ENCODE results near the gene RPL13A.
"Not testable (repeated sequence)": the region's sequence is repeated elsewhere in the genome, so short reads cannot be mapped to it uniquely, and the experiment has no call there.

The RPL13A gene

DNA sequence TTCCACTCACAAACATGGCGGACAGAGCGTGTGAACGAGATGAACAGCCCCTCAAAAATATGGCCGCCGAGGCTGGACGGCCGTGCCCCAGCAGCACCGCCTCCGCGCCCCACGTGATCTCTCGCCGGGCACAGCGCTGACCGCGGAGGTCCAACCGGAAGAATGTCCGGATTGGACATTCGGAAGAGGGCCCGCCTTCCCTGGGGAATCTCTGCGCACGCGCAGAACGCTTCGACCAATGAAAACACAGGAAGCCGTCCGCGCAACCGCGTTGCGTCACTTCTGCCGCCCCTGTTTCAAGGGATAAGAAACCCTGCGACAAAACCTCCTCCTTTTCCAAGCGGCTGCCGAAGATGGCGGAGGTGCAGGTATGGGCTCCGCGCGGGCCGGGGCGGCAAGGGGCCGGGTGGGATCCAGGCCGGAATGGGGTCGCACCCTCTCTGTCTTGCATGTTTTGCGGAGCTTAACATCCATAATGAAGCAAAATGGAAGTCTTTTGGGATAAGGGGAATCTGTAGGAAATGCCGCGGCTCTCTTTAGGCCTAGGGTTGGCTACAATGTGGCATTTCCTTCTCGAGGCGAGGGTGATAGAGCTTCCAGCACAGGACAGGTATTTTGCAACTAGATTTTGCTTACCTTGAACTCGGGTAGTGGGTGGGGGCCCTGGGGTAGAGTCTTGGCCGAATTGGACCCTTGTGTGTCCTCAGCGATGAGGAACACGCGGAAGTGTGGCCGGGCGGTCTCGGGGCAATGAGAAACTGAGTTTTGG is at the start of gene RPL13A:
TSS of gene RPL13A (plus strand) at position 332 of the 769 bp plus-strand sequence. CDS start at position 354, 22 bp downstream.
- peak; percentile 99 to 100 for DNase-seq (ENCODE audit: low read depth in 1 of 2, low spot score in 1 of 2)

DNA sequence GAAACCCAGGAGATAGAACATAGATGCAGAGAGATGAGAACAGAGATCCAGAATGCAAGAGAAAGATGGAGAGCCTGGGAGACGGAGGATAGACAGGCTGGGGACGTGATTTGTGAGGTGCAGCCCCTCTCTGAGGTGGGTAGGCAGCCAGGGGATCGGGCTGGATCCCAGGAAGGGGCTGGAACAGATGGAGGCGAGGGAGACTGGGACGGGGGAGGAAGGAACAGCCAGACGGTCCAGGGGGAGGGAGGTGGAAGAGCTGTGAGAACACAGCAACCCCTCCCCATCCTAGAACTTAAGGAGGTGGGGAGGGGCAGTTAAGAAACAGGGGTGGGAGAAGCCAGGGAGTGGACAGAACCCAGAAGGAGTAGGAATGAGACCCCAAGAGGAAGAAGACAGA is 49.1 kb upstream of the RPL13A start:
- no peak for DNase-seq (ENCODE audit: low read depth in 1 of 2, low spot score in 1 of 2)

DNA sequence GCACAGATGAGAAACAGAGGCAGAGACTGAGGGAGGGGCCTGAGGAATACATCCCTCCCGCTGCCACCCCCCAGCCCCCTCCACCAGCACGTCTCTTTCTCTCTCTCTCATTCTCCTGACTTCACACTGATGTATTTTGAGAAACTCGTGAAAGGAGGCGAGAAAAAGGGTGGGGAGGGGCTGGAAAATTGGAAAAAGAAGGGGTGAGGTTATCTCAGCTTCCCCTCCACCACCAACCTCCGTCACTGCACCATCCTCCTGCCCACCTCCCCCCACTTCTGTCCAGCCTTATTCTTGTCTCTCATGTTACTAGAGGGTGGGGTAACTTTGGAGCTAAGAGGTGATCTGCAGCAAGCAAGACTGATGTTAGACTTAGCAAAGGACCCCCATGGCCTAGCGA is 47.6 kb upstream of the RPL13A start:
- no peak for DNase-seq (ENCODE audit: low read depth in 1 of 2, low spot score in 1 of 2)

- DNase-seq (ENCODE audit: low read depth in 1 of 2, low spot score in 1 of 2), result no peak
Observed at GRCh38 chr19:49440439-49441209, 46.8 kb upstream of the RPL13A start.

- no peak for DNase-seq (ENCODE audit: low read depth in 1 of 2, low spot score in 1 of 2)
Observed at GRCh38 chr19:49441210-49441959, 46.0 kb upstream of the RPL13A start, which contains the start of gene SLC17A7. SLC17A7 (minus strand) TSS chr19:49441527; CDS start chr19:49441379, 148 bp downstream.

DNA sequence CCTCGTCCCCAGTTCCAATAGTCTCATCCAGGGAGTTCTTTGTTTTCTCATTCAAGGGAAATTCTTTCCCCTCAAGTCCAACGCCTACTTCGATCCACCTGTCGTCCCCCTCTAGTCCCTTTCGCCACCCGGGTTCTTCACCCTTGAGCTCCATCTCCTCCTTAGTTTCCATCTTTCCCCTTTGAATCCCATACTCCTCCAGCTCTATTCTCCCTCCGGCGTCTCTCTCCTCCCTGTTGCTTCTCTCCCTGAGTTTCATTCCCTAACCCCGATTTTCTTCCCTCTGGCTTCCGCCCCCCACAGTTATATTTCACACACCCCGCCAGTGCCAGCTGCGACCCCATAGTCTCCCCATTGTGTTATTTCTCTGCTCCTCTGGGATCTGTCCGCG is 45.5 kb upstream of the RPL13A start:
- DNase-seq (ENCODE audit: low read depth in 1 of 2, low spot score in 1 of 2), result no peak

- no peak for DNase-seq (ENCODE audit: low read depth in 1 of 2, low spot score in 1 of 2)
Observed at GRCh38 chr19:49442354-49442753, 45.1 kb upstream of the RPL13A start.

DNA sequence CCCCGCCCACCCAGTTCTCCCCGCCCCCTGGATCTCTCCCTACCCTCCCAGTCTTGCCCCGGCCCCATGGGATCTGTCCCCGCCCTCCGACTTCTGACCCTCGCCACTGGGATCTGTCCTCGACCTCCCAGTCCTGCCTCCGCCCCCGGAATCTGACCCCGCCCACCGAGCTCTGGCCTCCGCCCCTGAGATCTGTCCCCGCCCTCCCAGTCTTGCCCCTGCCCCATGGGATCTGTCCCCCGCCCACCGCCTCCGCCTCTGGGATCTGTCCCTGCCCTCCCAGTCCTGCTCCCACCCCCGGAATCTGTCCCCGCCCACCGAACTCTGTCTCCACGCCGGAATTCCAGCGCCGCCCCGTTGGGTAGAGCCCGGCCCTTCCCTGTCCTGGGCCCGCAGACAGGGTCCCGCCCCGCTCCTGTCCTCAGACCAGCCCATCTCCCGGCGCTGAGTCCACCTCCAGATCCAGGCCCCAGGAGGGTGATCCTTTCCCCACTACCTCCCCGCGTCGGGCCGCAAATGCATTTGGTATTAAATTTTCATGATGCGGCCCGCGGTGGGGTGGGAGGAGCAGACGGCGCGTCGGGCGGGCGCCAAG is 44.5 kb upstream of the RPL13A start:
- no peak for DNase-seq (ENCODE audit: low read depth in 1 of 2, low spot score in 1 of 2)

GRCh38 chr19:49443366-49444099 is 43.9 kb upstream of the RPL13A start:
- peak; percentile 90 to 91 for DNase-seq (ENCODE audit: low read depth in 1 of 2, low spot score in 1 of 2)

DNA sequence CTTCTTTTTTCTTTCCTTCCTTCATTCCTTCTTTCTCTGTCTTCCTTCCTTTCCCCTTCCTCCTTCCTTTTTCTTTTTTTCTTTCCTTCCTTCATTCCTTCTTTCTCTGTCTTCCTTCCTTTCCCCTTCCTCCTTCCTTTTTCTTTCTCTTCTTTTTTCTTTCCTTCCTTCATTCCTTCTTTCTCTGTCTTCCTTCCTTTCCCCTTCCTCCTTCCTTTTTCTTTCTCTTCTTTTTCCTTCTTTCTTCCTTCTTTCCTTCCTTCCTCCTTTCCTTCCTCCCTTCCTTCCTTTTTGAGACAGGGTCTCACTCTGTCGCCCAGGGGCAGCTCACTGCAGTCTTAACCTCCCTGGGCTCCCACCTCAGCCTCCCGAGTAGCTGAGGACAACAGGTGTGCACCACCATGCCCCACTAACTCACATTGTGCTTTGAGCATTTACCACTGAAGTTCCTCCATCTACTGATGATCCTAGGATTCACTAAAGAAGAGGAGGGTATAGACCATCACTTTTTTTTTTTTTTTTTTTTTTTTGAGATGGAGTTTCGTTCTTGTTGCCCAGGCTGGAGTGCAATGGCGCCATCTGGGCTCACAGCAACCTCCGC is 43.2 kb upstream of the RPL13A start:
- not testable (repeated sequence) for DNase-seq (ENCODE audit: low read depth in 1 of 2, low spot score in 1 of 2)

DNA sequence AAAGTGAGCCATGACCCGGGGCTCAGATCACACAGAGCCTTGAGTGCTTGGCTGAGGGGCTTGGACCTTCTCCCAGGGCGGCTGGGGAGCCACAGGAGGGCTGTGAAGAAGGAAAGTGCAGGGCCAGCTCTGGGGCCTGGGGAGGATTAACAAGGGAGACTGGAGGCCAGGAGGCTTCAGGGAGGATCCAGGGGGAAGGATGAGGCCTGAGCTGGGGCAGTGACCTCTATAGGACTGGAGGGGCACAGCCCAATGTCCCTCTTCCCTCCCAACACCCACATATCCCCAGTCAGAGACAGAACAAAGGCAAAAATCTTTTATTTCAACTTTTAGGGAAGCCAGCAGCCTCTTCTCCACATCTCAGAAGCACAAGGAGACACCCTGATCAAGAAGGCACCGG is 41.4 kb upstream of the RPL13A start:
- no peak for DNase-seq (ENCODE audit: low read depth in 1 of 2, low spot score in 1 of 2)

GRCh38 chr19:49447485-49448431 is 39.6 kb upstream of the RPL13A start:
- DNase-seq (ENCODE audit: low read depth in 1 of 2, low spot score in 1 of 2), result no peak

DNA sequence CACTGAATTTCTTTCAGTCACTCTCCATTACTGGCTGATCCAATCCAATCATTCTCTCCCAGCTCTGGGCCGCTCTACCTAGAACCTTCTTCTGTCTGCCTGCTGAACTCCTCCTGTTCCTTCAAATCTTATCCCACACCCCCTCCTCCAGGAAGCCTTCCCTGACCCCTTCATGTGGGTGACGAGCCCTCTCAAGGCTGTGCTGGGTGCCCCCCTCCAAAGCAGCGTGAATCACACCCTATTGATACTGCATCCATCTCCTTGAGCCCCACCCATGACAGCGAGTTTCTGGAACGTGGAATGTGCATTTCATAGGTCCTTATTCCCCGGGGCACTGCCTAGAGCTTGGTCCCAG is 39.0 kb upstream of the RPL13A start:
- DNase-seq (ENCODE audit: low read depth in 1 of 2, low spot score in 1 of 2), result no peak

- no peak for DNase-seq (ENCODE audit: low read depth in 1 of 2, low spot score in 1 of 2)
Observed at GRCh38 chr19:49450405-49450804, 37.0 kb upstream of the RPL13A start.

DNA sequence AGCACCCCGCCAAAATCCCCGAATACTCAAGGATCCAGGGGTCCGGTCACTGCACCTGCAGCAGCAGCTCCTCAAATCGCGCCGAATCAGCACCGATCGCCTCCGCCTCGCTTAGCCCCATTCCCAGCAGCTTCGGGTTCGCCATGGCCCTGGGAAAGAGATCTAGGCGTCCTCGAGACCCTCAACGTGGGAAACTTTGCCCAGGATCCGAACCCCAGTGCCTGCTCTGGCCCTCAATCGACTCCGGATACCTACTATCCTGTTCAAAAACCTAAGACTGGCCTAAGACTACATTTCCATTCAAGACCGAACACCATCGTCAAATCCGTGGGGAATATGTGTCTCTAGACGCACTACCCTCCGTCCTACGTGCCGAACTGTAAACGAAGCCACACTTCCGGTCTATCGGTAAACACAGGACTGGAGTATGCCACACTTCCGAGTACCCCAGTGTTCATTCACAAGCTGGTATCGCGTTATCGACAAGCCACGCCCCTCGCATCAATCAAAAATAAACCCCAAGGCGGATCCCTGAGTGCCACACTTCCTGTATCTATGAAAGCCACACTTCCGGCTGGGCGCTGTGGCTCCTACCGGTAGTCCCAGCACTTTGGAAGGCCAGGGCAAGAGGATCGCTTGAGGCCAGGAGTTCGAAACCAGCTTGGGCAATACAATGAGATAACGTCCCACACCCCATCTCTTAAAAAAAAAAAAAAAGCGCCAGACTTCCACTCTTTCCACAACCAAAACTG is 35.8 kb upstream of the RPL13A start, which contains the start of gene PIH1D1:
TSS of gene PIH1D1 (minus strand) at position 385 of the 752 bp plus-strand sequence. CDS start at position 145, 240 bp downstream.
- peak; percentile 75 to 96 for DNase-seq (ENCODE audit: low read depth in 1 of 2, low spot score in 1 of 2)

GRCh38 chr19:49453013-49453756 is 34.2 kb upstream of the RPL13A start, which contains the start of gene ALDH16A1:
ALDH16A1 (plus strand) TSS chr19:49453225; CDS start chr19:49453332, 107 bp downstream.
- peak; percentile 96 for DNase-seq (ENCODE audit: low read depth in 1 of 2, low spot score in 1 of 2)

DNA sequence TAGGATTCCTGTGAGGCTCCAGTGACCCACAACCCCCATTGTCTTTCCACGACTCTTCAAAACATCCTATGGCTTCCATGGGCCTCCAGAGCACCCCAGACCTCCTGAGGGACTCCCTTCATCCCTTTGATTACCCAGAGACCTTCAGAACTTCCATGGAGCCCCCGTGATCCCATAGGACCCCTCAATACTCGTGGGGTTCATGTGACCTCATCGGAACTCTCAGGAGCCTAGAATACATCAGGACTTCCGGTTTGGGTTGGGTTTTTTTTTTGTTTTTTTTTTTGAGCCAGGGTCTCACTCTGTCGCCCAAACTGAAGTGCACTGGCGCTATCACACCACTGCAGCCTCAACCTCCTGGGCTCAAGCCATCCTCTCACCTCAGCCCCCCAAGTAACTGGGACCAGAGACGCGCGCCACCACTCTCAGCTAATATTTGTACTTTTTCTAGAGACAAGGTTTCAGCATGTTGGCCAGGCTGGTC is 33.6 kb upstream of the RPL13A start:
- no peak for DNase-seq (ENCODE audit: low read depth in 1 of 2, low spot score in 1 of 2)

All from activated CD4-positive, alpha-beta T cell treated with anti-CD3 and anti-CD28 coated beads, Interleukin-2, amount 50 U/mL, for 24 hours (primary cell).